ENCODE data around the gene EIF5A2.

DNA sequence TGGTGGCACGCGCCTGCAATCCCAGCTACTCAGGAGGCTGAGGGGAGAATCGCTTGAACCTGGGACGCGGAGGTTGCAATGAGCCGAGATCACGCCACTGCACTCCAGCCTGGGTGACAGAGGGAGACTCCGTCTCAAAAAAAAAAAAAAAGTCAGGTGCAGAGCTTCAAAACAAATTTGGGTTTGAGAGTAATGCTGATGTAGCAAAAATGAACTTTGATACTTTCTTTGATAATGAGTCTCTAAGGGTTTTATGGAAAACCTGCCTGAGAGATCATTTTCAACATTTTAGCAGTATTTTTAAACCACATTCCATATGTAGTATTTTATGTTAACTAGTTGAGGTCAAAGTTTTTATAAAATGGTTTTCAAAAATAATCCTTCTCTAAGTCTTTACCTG, 14.5 kb downstream of the EIF5A2 start:
- TF ChIP-seq, protein P1, sequence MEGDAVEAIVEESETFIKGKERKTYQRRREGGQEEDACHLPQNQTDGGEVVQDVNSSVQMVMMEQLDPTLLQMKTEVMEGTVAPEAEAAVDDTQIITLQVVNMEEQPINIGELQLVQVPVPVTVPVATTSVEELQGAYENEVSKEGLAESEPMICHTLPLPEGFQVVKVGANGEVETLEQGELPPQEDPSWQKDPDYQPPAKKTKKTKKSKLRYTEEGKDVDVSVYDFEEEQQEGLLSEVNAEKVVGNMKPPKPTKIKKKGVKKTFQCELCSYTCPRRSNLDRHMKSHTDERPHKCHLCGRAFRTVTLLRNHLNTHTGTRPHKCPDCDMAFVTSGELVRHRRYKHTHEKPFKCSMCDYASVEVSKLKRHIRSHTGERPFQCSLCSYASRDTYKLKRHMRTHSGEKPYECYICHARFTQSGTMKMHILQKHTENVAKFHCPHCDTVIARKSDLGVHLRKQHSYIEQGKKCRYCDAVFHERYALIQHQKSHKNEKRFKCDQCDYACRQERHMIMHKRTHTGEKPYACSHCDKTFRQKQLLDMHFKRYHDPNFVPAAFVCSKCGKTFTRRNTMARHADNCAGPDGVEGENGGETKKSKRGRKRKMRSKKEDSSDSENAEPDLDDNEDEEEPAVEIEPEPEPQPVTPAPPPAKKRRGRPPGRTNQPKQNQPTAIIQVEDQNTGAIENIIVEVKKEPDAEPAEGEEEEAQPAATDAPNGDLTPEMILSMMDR (IDR thresholded peaks at IDR 0.05) = no peak
- TF ChIP-seq POLR2A (IDR thresholded peaks at IDR 0.05) = no peak

Measured in right lobe of liver (tissue), 4 donors.